HG03439 (cell line): ENCODE measurements around the gene ADARB2.

Experiments
- ATAC-seq: cut with Tn5 transposase; IDR thresholded peaks from one replicate; pipeline ENCODE4 v1.9.1; 2021; ENCODE audit warnings: mild to moderate bottlenecking, moderate library complexity; ENCODE audit not compliant: unreplicated experiment

Gene ADARB2

DNA sequence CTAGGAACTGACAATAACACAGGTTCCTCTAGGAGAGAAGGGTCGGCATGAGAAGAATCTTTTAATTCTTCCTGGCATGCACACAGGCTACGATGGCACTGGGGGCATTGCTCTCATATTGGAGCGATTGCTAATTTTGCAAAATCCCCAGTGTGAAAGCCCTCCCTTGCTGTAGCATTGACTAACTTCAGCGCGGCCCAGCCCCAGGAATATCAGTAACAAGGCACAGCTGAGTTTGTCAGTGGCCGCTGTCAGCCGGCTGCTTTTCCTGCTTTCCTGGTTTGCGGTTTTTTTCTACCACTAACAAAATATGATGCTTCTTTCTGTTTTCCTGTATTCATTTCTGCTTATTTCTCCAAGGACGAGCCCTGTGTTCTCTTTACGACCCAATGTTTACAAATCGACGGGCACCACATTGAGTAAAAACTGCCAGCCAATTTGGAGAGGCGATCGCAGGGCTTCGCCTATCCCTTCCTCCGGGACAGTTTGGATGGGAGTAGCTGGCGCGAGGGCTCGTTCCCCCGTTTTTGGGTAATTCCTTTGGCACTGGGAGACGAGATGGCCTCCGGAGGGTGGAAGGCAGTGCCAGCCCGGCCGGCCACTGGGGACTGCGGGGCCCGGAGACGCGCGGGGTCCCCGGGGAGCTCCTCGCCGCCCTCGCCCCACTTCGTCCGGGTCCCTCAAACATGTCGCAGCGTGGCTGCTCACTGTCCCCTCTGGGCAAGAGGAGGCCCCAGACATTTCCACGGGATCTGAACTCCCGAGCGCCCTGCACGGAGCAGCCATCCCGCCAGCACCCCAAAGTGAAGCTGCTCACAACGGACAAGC lies 967 bp downstream of the ADARB2 start:
- no peak for ATAC-seq

DNA sequence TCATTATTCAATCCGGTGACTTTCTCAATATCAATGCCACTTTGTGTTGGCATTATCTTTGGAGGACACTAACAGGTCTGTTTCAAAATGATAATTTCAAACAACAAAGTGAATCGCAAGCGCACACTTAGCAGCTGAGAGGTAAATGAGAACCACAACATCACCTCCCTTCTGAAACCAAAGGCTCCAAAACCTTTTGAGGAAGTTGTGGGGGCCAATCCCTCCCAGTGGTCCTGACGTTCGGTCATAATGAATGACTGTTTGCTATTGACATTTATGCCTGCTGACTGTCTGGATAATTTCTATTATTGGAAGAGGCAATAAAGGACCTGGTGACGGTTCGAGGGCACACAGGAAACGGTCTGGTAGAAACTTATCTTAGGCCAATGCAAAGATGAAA lies 1.8 kb downstream of the ADARB2 start:
- no peak for ATAC-seq

- ATAC-seq, result no peak
These were observed 3.0 kb downstream of the ADARB2 start for GRCh38 chr10:1734288-1734687.

DNA sequence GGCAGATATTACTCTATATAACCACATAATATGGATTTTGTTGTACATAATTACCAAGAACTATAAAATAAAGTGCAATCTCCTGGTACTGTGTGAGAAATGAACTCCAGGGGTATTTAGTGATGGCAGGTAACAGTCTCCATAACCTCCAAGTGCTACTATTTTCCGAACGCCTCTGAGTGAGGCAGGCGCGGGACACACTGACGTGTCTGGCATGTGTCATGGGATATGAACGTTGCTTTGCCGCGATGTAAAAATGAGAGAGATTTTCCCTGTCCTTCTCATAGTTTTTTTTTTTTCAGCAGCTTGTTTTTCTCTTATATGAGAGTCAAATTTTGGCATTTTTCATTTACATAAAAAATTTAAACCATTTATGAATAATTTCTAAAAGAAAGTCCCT lies 3.6 kb downstream of the ADARB2 start:
- no peak for ATAC-seq

GRCh38 chr10:1732564-1732996 lies 4.7 kb downstream of the ADARB2 start:
- ATAC-seq, result no peak

- no peak for ATAC-seq
These were observed 5.7 kb downstream of the ADARB2 start for GRCh38 chr10:1731592-1731991.

DNA sequence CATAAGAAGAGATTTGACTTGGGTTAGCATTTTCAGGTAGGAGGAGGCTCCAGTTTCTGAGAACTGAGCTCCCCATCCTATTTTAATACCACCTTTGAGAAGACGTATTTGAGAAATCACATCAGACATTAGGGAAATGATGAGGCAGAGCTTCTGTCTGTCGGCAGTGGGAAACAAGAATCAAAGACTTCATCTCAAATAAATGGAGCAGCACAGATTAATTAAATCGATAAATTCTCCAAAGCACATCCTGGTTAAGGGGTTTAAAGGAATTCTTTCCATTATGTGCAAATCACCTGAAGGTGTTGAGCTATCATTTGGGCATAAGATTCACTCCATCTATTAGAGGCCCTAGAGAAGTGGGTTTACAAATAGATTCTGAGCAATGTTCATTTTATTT lies 7.6 kb downstream of the ADARB2 start:
- no peak for ATAC-seq

- ATAC-seq, result no peak
These were observed 10.5 kb downstream of the ADARB2 start for GRCh38 chr10:1726861-1727260.

GRCh38 chr10:1724921-1725488 lies 12.3 kb downstream of the ADARB2 start:
- no peak for ATAC-seq

DNA sequence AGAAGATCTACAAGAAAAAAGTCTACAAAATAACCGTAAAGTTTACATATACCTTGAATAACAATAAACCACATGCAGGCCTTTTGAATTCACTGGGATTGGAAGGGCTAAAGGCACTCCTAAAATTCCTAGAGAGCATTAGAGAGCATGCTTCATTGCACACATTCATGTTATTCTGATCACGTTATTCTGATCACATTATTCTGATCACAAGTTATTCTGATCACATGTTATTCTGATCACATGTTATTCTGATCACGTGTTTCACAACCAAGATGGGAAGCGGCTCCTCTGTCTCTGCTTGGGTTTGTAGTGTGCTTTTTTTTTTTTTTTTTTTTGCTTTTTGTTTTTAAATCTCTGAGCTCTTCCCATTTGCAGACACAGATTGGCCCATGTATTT lies 20.5 kb downstream of the ADARB2 start:
- no peak for ATAC-seq

DNA sequence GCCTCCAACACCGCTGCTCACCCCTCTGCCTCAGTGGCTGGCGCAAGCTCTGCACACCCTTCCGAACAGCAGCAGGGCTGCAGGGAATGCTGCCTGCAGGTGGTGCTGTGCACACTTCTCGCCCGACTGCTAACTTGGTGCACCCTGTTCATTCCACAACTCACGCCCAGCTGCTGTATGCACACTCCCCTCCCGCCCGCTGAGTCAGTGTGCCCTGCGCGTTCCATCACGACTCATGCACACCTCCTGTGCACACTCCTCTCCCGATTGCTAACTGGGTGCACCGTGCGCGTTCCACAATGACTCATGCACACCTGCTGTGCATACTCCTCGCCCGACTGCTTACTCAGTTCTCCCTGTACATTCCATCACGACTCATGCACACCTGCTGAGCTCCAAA lies 21.5 kb downstream of the ADARB2 start:
- peak; percentile 64 for ATAC-seq

GRCh38 chr10:1712944-1713671 lies 24.2 kb downstream of the ADARB2 start:
- ATAC-seq, result no peak

- no peak for ATAC-seq
These were observed 25.0 kb downstream of the ADARB2 start for GRCh38 chr10:1712314-1712713.

DNA sequence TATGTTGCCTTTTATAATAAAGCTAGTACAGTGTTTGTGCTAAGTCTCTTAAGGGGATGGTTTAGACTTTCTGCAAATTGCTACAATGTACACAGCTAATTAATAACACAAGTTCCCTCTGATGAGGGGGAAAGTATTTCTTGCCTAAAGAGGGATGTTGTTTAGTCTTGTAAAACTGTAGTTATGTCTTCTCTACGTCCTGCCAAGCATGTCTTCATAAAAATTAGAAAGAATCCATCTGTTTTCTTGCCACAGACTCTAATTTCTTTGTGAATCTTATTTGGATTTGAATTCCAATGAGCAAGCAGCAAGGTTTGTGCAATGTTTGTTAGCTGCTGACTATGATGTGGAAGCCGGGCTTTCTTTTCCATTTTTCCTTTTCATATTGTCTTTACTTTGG lies 28.2 kb downstream of the ADARB2 start:
- no peak for ATAC-seq

GRCh38 chr10:1708746-1709145 lies 28.6 kb downstream of the ADARB2 start:
- ATAC-seq, result no peak

- ATAC-seq, result no peak
These were observed 30.6 kb downstream of the ADARB2 start for GRCh38 chr10:1706711-1707110.

GRCh38 chr10:1706256-1706655 lies 31.1 kb downstream of the ADARB2 start:
- no peak for ATAC-seq

DNA sequence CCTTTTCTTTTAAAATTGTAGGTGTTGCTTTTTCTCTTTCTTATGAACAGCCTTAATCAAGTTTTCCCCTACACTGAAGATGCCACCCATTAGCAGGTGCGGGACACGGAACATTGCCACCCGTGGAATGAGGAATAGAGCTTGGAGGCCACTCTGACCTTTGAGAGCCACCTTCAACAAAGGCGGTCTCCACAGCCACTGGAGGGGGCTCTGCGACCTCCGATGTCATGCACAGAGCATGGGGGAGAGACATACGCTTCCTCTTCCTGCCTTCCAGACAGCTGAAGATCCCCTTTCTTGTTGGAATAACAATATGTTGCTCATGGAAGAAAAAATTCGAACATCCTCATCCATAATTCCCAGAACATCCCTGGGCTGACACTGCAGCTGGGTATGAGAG lies 39.1 kb downstream of the ADARB2 start:
- no peak for ATAC-seq

GRCh38 chr10:1696106-1696505 lies 41.2 kb downstream of the ADARB2 start:
- ATAC-seq, result no peak

DNA sequence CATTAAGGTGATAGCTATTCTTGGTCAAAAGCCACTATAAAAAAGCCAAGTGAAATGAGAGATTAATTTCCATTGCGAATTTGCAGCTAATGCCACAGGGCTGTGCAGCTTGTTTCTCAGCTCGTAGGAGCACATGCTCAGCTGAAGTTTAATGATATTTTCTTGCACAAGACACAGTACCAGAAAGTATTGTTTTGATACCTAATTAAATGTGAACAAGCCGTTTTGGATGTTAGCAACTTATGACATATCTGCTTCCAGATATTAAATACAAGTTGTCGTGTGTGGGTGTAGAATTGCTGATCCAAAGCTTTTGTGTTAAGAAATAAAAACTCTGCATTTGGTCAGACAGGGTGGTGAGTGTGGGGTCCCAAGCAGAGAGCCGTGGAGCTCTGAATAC lies 47.2 kb downstream of the ADARB2 start:
- ATAC-seq, result no peak

DNA sequence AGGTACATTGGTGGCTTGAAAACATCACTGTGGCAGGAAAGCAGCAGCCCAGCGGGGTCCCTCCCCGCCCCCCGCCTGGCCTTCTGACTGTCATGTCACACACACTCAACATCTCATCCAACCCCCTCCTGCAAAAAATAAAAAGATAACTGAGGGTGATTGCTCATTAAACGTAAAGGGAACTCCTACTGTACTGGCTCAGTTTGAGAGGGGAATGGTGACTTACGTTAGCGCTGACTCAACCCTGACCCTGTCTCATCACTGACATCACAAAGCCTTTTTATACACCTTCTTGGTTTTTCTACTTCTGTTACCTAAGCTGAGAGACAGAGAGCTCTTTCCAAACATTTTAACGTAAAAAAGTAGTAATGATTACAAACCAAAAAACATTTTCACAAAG lies 48.8 kb downstream of the ADARB2 start:
- ATAC-seq, result no peak

DNA sequence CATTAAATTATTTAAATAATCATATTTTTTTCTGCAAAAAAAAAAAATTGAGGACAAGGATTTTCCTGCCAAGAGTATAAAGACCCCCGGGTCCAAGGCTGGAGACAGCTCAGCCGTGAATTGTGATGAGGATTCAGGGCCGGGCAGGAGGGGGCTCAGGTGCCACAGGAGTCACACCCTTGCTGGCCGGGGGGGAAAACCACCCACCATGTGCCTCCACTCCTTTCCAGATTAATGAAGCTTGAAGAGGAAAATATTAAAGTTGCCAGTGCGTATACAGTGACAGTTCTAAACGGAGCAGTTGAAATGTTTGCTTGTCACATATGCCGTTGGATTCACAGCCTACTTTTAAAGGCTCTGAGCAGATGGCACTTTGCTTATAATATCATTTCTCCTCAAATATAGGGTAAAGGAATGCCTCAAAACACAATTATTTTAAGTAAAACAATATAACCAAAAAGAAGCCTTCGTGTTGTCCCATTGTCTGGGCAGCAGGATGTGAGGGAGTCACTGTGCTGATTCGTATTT lies 49.6 kb downstream of the ADARB2 start:
- ATAC-seq, result no peak
